Adrenal gland (tissue), 19 donors: Measurements from ENCODE around the gene DIO3. TPM values are rescaled to one million over a fixed set of nuclear protein-coding genes. Genes with fewer than 3 reads are reported as not detected.

Source experiments
- DNase-seq, 7 donors: peaks; one replicate each; pipeline ENCODE4 v3.0.0-alpha.2; 2019 to 2020
- H3K27ac ChIP-seq, 5 donors: fragments of 200-600 bp; sonication (generic) in 4 of 5; 1 replicate in 3 of 5; 2 replicates in 2 of 5; pipeline versions ENCODE4 v1.5.1 to v1.8.0; 2016 to 2020; ENCODE audit warnings: mild to moderate bottlenecking in 1 of 5
- H3K27me3 ChIP-seq: fragments of 200-600 bp; 2 replicates; pipeline ENCODE4 v1.8.0; 2021
- H3K36me3 ChIP-seq, 2 donors: fragments of 200-600 bp; replicated peaks in 1 of 2; 1 replicate in 1 of 2; 2 replicates in 1 of 2; pipeline versions ENCODE4 v1.5.1 to v1.8.0; 2018 to 2022
- H3K4me1 ChIP-seq, 2 donors: fragments of 200-600 bp; replicated peaks in 1 of 2; 1 replicate in 1 of 2; 2 replicates in 1 of 2; pipeline versions ENCODE4 v1.5.1 to v1.8.0; 2018 to 2021
- H3K4me3 ChIP-seq, 4 donors: fragments of 200-600 bp; sonication (generic) in 3 of 4; one replicate each; pipeline ENCODE4 v1.5.1; 2016 to 2018
- H3K9me3 ChIP-seq, 3 donors: fragments of 200-600 bp; sonication (generic) in 1 of 3; replicated peaks in 1 of 3; 1 replicate in 2 of 3; 2 replicates in 1 of 3; pipeline versions ENCODE4 v1.5.1 to v1.8.0; 2016 to 2021
- CTCF ChIP-seq, 6 experiments: fragments of 450-650 bp in 4 of 6; fragments of 200-600 bp in 2 of 6; sonication (generic) in 1 of 6; IDR thresholded peaks; 1 replicate in 5 of 6; 2 replicates in 1 of 6; pipeline versions ENCODE4 v1.5.1 to v1.8.0; 2016 to 2021; ENCODE audit warnings: antibody characterized with exemption in 6 of 6, mild to moderate bottlenecking in 2 of 6, moderate library complexity in 1 of 6
- POLR2A ChIP-seq, 2 donors: fragments of 450-650 bp; IDR thresholded peaks; one replicate each; pipeline ENCODE4 v1.6.1; 2017; ENCODE audit warnings: antibody characterized with exemption in 2 of 2, mild to moderate bottlenecking in 2 of 2, moderate library complexity in 1 of 2
- WGBS, 4 donors: extraction: QIAGEN DNeasy Blood & Tissue Kit in 2 of 4; methylation state at CpG; one replicate each; pipeline versions ENCODE4 v1.1.5 to v1.1.7; 2013 to 2017; 5-methylcytosine and 5-hydroxymethylcytosine counted together
- intact Hi-C, 2 donors: fragments of 100-400 bp; cut with DNase I; formaldehyde crosslinking; loops; one replicate each; pipeline versions ENCODE4 v1.14.1 to v1.15.0; 2022 to 2023
- long read RNA-seq, 10 donors: library from polyadenylated mRNA in 3 of 10; unstranded in 2 of 10; stranded (forward) in 1 of 10; transcript quantifications; one replicate each; pipeline ENCODE4 v2.0.0 and lab custom pipeline, GENCODE V29; 2021 to 2026
- polyA plus RNA-seq, 3 donors: library from polyadenylated mRNA; stranded (reverse); fragments of 200-250 nt in 2 of 3; fragments of 350-450 nt in 1 of 3; fragmentation: Illumina TruSeq in 1 of 3; extraction: RNeasy Lipid Tissue Mini Kit (QIAGEN cat#74804) in 1 of 3; gene quantifications; one replicate each; pipeline ENCODE4 v1.2.3, GENCODE V29; 2013 to 2014
- total RNA-seq, 9 donors: library from RNA; depleted of rRNA in 4 of 9; stranded (reverse); fragments of >200 nt in 4 of 9; fragments of 120-200 nt in 1 of 9; fragmentation: NEBNext Ultra II Directional in 1 of 9; extraction: Animal tissue kit (Norgen Biotek cat#: 25700) in 1 of 9; gene quantifications; one replicate each; pipeline versions ENCODE4 v1.1.0 to v1.2.4, GENCODE V29; 2013 to 2023
- donor health status: healthy with polysubstance abuse.
- donor health status: Bipolar disorder and iron deficiency.
- donor health status: DM: yes; HTN: yes; CAD: no.
- donor health status: DM: no; HTN: no; CAD: no.
- donor health status: DM: no; HTN: no; CAD: no.
- donor health status: DM: yes; HTN: yes; CAD: no.

DIO3 gene
- total RNA-seq = 1 to 10 TPM in 1 of 9 donors, under 1 TPM in 6, not detected in 2; 0.21 to 1.8 (median 0.27) TPM
- under 1 TPM in 2 of 3 donors, not detected in 1; 0.16 to 0.88 TPM for polyA plus RNA-seq
- long read RNA-seq, donor 1, partial matches to known transcripts = 0 of 2 reads
- long read RNA-seq, donor 1, other reads (novel, unspliced or antisense) = 0 of 2 reads
- long read RNA-seq, donor 2, partial matches to known transcripts = 0 of 1 reads
- long read RNA-seq, donor 2, other reads (novel, unspliced or antisense) = 0 of 1 reads
- long read RNA-seq, donor 3, transcript DIO3-201 (1 exons, 2,102 nt) = major isoform, 7 of 7 reads
- long read RNA-seq, donor 3, partial matches to known transcripts = 0 of 7 reads
- long read RNA-seq, donor 3, other reads (novel, unspliced or antisense) = 0 of 7 reads
- long read RNA-seq, donor 4 = 0 reads
- long read RNA-seq, donor 5, partial matches to known transcripts = 0 of 1 reads
- long read RNA-seq, donor 5, other reads (novel, unspliced or antisense) = 0 of 1 reads
- long read RNA-seq, donor 6 = 0 reads
- long read RNA-seq, donor 7, partial matches to known transcripts = 0 of 4 reads
- long read RNA-seq, donor 7, other reads (novel, unspliced or antisense) = 0 of 4 reads
- long read RNA-seq, donor 8, partial matches to known transcripts = 0 of 4 reads
- long read RNA-seq, donor 8, other reads (novel, unspliced or antisense) = 0 of 4 reads
- long read RNA-seq, donor 9, transcript DIO3-201 (1 exons, 2,102 nt) = major isoform, 5 of 5 reads
- long read RNA-seq, donor 9, partial matches to known transcripts = 0 of 5 reads
- long read RNA-seq, donor 9, other reads (novel, unspliced or antisense) = 0 of 5 reads
- long read RNA-seq, donor 10, transcript DIO3-201 (1 exons, 2,102 nt) = major isoform, 6 of 6 reads
- long read RNA-seq, donor 10, partial matches to known transcripts = 0 of 6 reads
- long read RNA-seq, donor 10, other reads (novel, unspliced or antisense) = 0 of 6 reads

- H3K27ac ChIP-seq = peak within 1 kb of the TSS in 1 of 5 donors; percentile 65
- H3K4me1 ChIP-seq = no peaks in the 10 kb centered on the region
- no peaks in the 10 kb centered on the region for H3K36me3 ChIP-seq
- no peak for TF ChIP-seq CTCF (IDR thresholded peaks at IDR 0.05)
- TF ChIP-seq POLR2A (IDR thresholded peaks at IDR 0.05) = no peak
- H3K27me3 ChIP-seq = peaks cover 74% of the 10 kb centered on the region
- intact Hi-C loops = no loop called here
- H3K9me3 ChIP-seq = peaks cover 0 to 5% (median 0%) of the 10 kb centered on the region in 3 donors
- DNase-seq = no peak
- WGBS, 4 donors = 12 to 27% (median 18%) methylated on average over 6 to 73 of the region's 73 CpGs
- H3K4me3 ChIP-seq = peak within 1 kb of the TSS in 1 of 4 donors; percentile 11
Measured at GRCh38 chr14:101561145-101561896, at the start of gene DIO3. Gene DIO3 (plus strand): TSS chr14:101561495.

- H3K4me3 ChIP-seq = no peak overlapping the region
- no peak overlapping the region for H3K27ac ChIP-seq
- DNase-seq = no peak
- intact Hi-C loops = no loop called here
- no peaks in the 10 kb centered on the region for H3K9me3 ChIP-seq
- H3K36me3 ChIP-seq = no peaks in the 10 kb centered on the region
- no peak for TF ChIP-seq POLR2A (IDR thresholded peaks at IDR 0.05)
- no peak for TF ChIP-seq CTCF (IDR thresholded peaks at IDR 0.05)
- 61 to 83% (median 70%) methylated on average over 10 to 20 of the region's 20 CpGs for WGBS, 4 donors
- H3K4me1 ChIP-seq = no peaks in the 10 kb centered on the region
- H3K27me3 ChIP-seq = no peaks in the 10 kb centered on the region
Measured at GRCh38 chr14:101511620-101512375, 49.5 kb upstream of the DIO3 start.

GRCh38 chr14:101512376-101512695 is 49.0 kb upstream of the DIO3 start:
- TF ChIP-seq POLR2A (IDR thresholded peaks at IDR 0.05) = no peak
- TF ChIP-seq CTCF (IDR thresholded peaks at IDR 0.05) = no peak

More at GRCh38 chr14:101512376-101512695, 49.0 kb upstream of the DIO3 start:
- Histone ChIP-seq H3K27ac (no peak overlapping the region), H3K36me3 (no peaks in the 10 kb centered on the region), H3K9me3 (no peaks in the 10 kb centered on the region), H3K4me3 (no peak overlapping the region), H3K27me3 (no peaks in the 10 kb centered on the region), H3K4me1 (no peaks in the 10 kb centered on the region)
- no peak for DNase-seq
- 93 to 100% (median 96%) methylated on average over 3 to 9 of the region's 9 CpGs for WGBS, 4 donors
- intact Hi-C loops = no loop called here
